HG03571 (cell line): ENCODE measurements around the gene PAX2.

Source experiments
- ATAC-seq: cut with Tn5 transposase; IDR thresholded peaks from one replicate; pipeline ENCODE4 v1.9.1; 2021; ENCODE audit not compliant: unreplicated experiment

PAX2 gene

GRCh38 chr10:100782461-100783244 is 37.3 kb downstream of the PAX2 start:
- no peak for ATAC-seq

GRCh38 chr10:100784126-100784525 is 38.7 kb downstream of the PAX2 start:
- no peak for ATAC-seq

- ATAC-seq = no peak
Measured at GRCh38 chr10:100786591-100786990, 41.2 kb downstream of the PAX2 start.

- ATAC-seq = no peak
Measured at GRCh38 chr10:100788002-100788903, 42.9 kb downstream of the PAX2 start.

- ATAC-seq = no peak
Measured at GRCh38 chr10:100790761-100791208, 45.4 kb downstream of the PAX2 start.

- ATAC-seq = no peak
Measured at GRCh38 chr10:100791369-100792058, 46.1 kb downstream of the PAX2 start.

- no peak for ATAC-seq
Measured at GRCh38 chr10:100792574-100792973, 47.2 kb downstream of the PAX2 start.

- no peak for ATAC-seq
Measured at GRCh38 chr10:100793055-100793454, 47.7 kb downstream of the PAX2 start.

GRCh38 chr10:100799881-100800280 is 54.5 kb downstream of the PAX2 start:
- ATAC-seq = no peak

- no peak for ATAC-seq
Measured at GRCh38 chr10:100800931-100801330, 55.5 kb downstream of the PAX2 start.

- no peak for ATAC-seq
Measured at GRCh38 chr10:100802196-100802595, 56.8 kb downstream of the PAX2 start.

GRCh38 chr10:100802607-100803006 is 57.2 kb downstream of the PAX2 start:
- ATAC-seq = no peak

GRCh38 chr10:100803492-100803891 is 58.1 kb downstream of the PAX2 start:
- ATAC-seq = no peak

- no peak for ATAC-seq
Measured at GRCh38 chr10:100803908-100804307, 58.5 kb downstream of the PAX2 start.

GRCh38 chr10:100805543-100806355 is 60.4 kb downstream of the PAX2 start:
- no peak for ATAC-seq

- ATAC-seq = no peak
Measured at GRCh38 chr10:100806356-100806645, 60.9 kb downstream of the PAX2 start.

- ATAC-seq = no peak
Measured at GRCh38 chr10:100807241-100807951, 62.0 kb downstream of the PAX2 start.

- no peak for ATAC-seq
Measured at GRCh38 chr10:100808876-100809275, 63.5 kb downstream of the PAX2 start.

GRCh38 chr10:100810091-100810834 is 64.9 kb downstream of the PAX2 start:
- no peak for ATAC-seq

GRCh38 chr10:100810835-100811116 is 65.4 kb downstream of the PAX2 start:
- no peak for ATAC-seq
